ENCODE data around the gene LAMTOR1. TPM values are rescaled to one million over a fixed set of nuclear protein-coding genes. Genes with fewer than 3 reads are reported as not detected.
A peak's percentile ranks its signal among the peaks of the same experiment; 100 is the strongest.

Gene LAMTOR1
- total RNA-seq, 1 experiment from 2014 or later, result 160 TPM

- peak overlapping the region; percentile 69 for H3K4me3 ChIP-seq (ENCODE audit: low read length)
- peak overlapping the region; percentile 88 for H3K27ac ChIP-seq (ENCODE audit: low read length)
- TF ChIP-seq EZH2 (IDR thresholded peaks at IDR 0.05; ENCODE audit: low read length, unreplicated experiment) (no peak), CTCF (conservative IDR thresholded peaks at IDR 0.05; ENCODE audit: low read depth, low read length) (no peak), EZH2phosphoT487 (IDR thresholded peaks at IDR 0.05; ENCODE audit: borderline replicate concordance, low read length) (no peak)
- DNase-seq (no peak), ATAC-seq (no peak)
- no peaks in the 10 kb centered on the region for H3K27me3 ChIP-seq (ENCODE audit: low read length)
- no peaks in the 10 kb centered on the region for H3K9me2 ChIP-seq (replicated peaks; ENCODE audit: low read length)
- ChIA-PET POLR2A (ENCODE audit: unreplicated experiment) (no interaction called here), CTCF (no interaction called here)
- H3K4me1 ChIP-seq (ENCODE audit: insufficient read depth, low read length), result peaks cover 17% of the 10 kb centered on the region
- H3K9me3 ChIP-seq (ENCODE audit: low read length), result no peaks in the 10 kb centered on the region
- intact Hi-C loops (cut with micrococcal nuclease), result loop anchor here (1.0 to 2.0 kb wide), 4 partner anchors 10 to 110 kb away; partner anchors contain the start of genes LAMTOR1, LRRC51 and NUMA1
- H3F3A ChIP-seq (ENCODE audit: low read length, unreplicated experiment), result no peaks in the 10 kb centered on the region
- no peaks in the 10 kb centered on the region for H4K20me1 ChIP-seq (ENCODE audit: low read length)
- H3K9ac ChIP-seq (ENCODE audit: low read length), result peak overlapping the region; percentile 93
- H3K79me2 ChIP-seq (ENCODE audit: low read length), result no peaks in the 10 kb centered on the region
- H3K36me3 ChIP-seq (ENCODE audit: low read depth, low read length), result no peaks in the 10 kb centered on the region; the same call in 1 of the 2 replicates
- BruUV-seq (replicated peaks), result TSS peak; percentile 99
- H3K4me2 ChIP-seq (ENCODE audit: low read length), result peak overlapping the region; percentile 72
- H2AFZ ChIP-seq (ENCODE audit: low read length), result peak overlapping the region; percentile 73
Measured at GRCh38 chr11:72112978-72113808, 10.1 kb upstream of the LAMTOR1 start.

GRCh38 chr11:72112143-72112977 is 9.3 kb upstream of the LAMTOR1 start, which contains the start of gene ANAPC15:
Gene ANAPC15, minus strand, starts transcription at chr11:72112695. Its CDS starts 1,419 bp downstream, at chr11:72111276.
- Histone ChIP-seq H3K36me3 (ENCODE audit: low read depth, low read length) (no peaks in the 10 kb centered on the region; the same call in 1 of the 2 replicates), H3K9ac (ENCODE audit: low read length) (peak within 1 kb of the TSS; percentile 93), H3K27ac (ENCODE audit: low read length) (peak within 1 kb of the TSS; percentile 88), H3K4me1 (ENCODE audit: insufficient read depth, low read length) (peaks cover 17% of the 10 kb centered on the region), H4K20me1 (ENCODE audit: low read length) (no peaks in the 10 kb centered on the region), H3K79me2 (ENCODE audit: low read length) (no peaks in the 10 kb centered on the region), H3K9me3 (ENCODE audit: low read length) (no peaks in the 10 kb centered on the region), H3K4me2 (ENCODE audit: low read length) (peak within 1 kb of the TSS; percentile 72), H3K9me2 (replicated peaks; ENCODE audit: low read length) (no peaks in the 10 kb centered on the region), H3K27me3 (ENCODE audit: low read length) (no peaks in the 10 kb centered on the region), H3K4me3 (ENCODE audit: low read length) (peak within 1 kb of the TSS; percentile 69), H2AFZ (ENCODE audit: low read length) (peak within 1 kb of the TSS; percentile 73), H3F3A (ENCODE audit: low read length, unreplicated experiment) (no peaks in the 10 kb centered on the region)
- peak; percentile 100 for DNase-seq
- peak; percentile 92 for ATAC-seq
- ChIA-PET POLR2A (ENCODE audit: unreplicated experiment) (interaction anchor here (0.6 kb wide), 3 partner anchors 87 to 1058 kb away, joined by 3 to 30 read pairs (median 3); no protein-coding TSS in a partner anchor), CTCF (interaction anchor here (0.6 kb wide), 1 partner anchor 321 kb away, joined by 3 read pairs; no protein-coding TSS in a partner anchor)
- BruUV-seq (replicated peaks), result no TSS peak
- intact Hi-C loops (cut with micrococcal nuclease), result loop anchor here (1.0 to 2.0 kb wide), 4 partner anchors 9 to 110 kb away; partner anchors contain the start of genes LAMTOR1, LRRC51 and NUMA1
- TF ChIP-seq EZH2phosphoT487 (IDR thresholded peaks at IDR 0.05; ENCODE audit: borderline replicate concordance, low read length) (no peak), CTCF (conservative IDR thresholded peaks at IDR 0.05; ENCODE audit: low read depth, low read length) (no peak), EZH2 (IDR thresholded peaks at IDR 0.05; ENCODE audit: low read length, unreplicated experiment) (no peak)
